HT-29 (cell line): Measurements from ENCODE around the gene KLF12. TPM values are rescaled to one million over a fixed set of nuclear protein-coding genes. Genes with fewer than 3 reads are reported as not detected.

Experiments
- DNase-seq: peaks from one replicate; pipeline ENCODE4 v3.0.0-alpha.2; 2015; ENCODE audit warnings: low spot score
- total RNA-seq: library from RNA; depleted of rRNA; stranded (reverse); fragments of >200 nt; shearing (Covaris generic); gene quantifications from 2 replicates; pipeline ENCODE4 v1.2.3, GENCODE V29; 2014

The KLF12 gene
- total RNA-seq, 1 experiment from 2014 or later: 5.7 TPM

GRCh38 chr13:74135326-74136083 lies 1.3 kb upstream of the KLF12 start:
- peak; percentile 87 for DNase-seq

- peak; percentile 77 for DNase-seq
Observed at GRCh38 chr13:74134777-74135325, 647 bp upstream of the KLF12 start.

GRCh38 chr13:74133657-74134201 lies 475 bp downstream of the KLF12 start:
- DNase-seq: peak; percentile 66

- DNase-seq: no peak
Observed at GRCh38 chr13:74132776-74133656, 1.2 kb downstream of the KLF12 start.

GRCh38 chr13:74132152-74132775 lies 1.9 kb downstream of the KLF12 start:
- no peak for DNase-seq

GRCh38 chr13:74131227-74131626 lies 3.0 kb downstream of the KLF12 start:
- DNase-seq: no peak

- no peak for DNase-seq
Observed at GRCh38 chr13:74129500-74130191, 4.6 kb downstream of the KLF12 start.

GRCh38 chr13:74128156-74128767 lies 5.9 kb downstream of the KLF12 start:
- DNase-seq: no peak

GRCh38 chr13:74118328-74118727 lies 15.9 kb downstream of the KLF12 start:
- DNase-seq: no peak

GRCh38 chr13:74117207-74117705 lies 16.9 kb downstream of the KLF12 start:
- DNase-seq: no peak

- DNase-seq: no peak
Observed at GRCh38 chr13:74115133-74115532, 19.1 kb downstream of the KLF12 start.

- no peak for DNase-seq
Observed at GRCh38 chr13:74114641-74115040, 19.6 kb downstream of the KLF12 start.

- DNase-seq: no peak
Observed at GRCh38 chr13:74114202-74114601, 20.0 kb downstream of the KLF12 start.

GRCh38 chr13:74111901-74112824 lies 22.0 kb downstream of the KLF12 start:
- DNase-seq: no peak

GRCh38 chr13:74111399-74111798 lies 22.8 kb downstream of the KLF12 start:
- DNase-seq: no peak

- peak; percentile 31 for DNase-seq
Observed at GRCh38 chr13:74110053-74110452, 24.2 kb downstream of the KLF12 start.

- DNase-seq: no peak
Observed at GRCh38 chr13:74107598-74107997, 26.6 kb downstream of the KLF12 start.

- no peak for DNase-seq
Observed at GRCh38 chr13:74105871-74106270, 28.3 kb downstream of the KLF12 start.

GRCh38 chr13:74104661-74105275 lies 29.4 kb downstream of the KLF12 start:
- no peak for DNase-seq
